ENCODE results near the gene ANKFN1. TPM values are rescaled to one million over a fixed set of nuclear protein-coding genes. Genes with fewer than 3 reads are reported as not detected.

Gene ANKFN1
- total and polyA plus RNA-seq, 2 donors from 2014 or later: 0.19 TPM; not detected in 1

DNA sequence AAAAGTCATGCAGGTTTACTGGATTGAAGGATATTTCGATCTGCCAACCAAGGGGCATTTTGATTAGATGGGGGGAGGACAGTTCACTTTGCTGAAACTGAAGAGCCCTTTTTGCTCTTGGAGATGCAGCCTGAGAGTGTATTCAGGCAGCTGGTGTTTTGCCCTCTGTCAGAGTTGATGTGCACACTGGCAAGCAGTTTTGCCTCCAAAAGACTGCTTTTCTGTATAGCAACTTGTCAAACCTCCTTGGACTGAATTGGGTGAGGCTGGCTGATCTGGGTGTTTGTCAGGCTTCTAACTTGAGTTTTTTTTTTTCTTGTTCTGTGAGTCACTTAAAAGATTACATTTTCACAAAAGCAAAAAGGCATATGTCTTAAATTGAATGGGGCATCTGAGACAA lies 22.6 kb upstream of the ANKFN1 start:
- intact Hi-C loops (cut with DNase I): no loop called here

GRCh38 chr17:56131431-56131830 lies 21.8 kb upstream of the ANKFN1 start:
- DNase-seq (no peak), FAIRE-seq (no peak)
- Histone ChIP-seq H3K27ac (ENCODE audit: low read depth in 2 of 2, low read length in 2 of 2) (no peak overlapping the region), H3K9ac (ENCODE audit: low read length in 3 of 3) (no peak overlapping the region), H3K36me3 (ENCODE audit: control insufficient read depth in 2 of 3, insufficient read depth in 3 of 3, low read length in 3 of 3) (no peaks in the 10 kb centered on the region), H3K27me3 (ENCODE audit: control insufficient read depth, insufficient read depth, low read length) (no peaks in the 10 kb centered on the region), H3K4me1 (ENCODE audit: control insufficient read depth in 2 of 3, insufficient read depth in 2 of 3, low read depth in 1 of 3, low read length in 3 of 3) (peaks cover 0 to 6% (median 0%) of the 10 kb centered on the region in 3 donors), H3K9me3 (ENCODE audit: control insufficient read depth in 2 of 3, insufficient read depth in 1 of 3, low read length in 3 of 3) (no peaks in the 10 kb centered on the region), H3K4me3 (ENCODE audit: low read length in 3 of 3) (no peak overlapping the region)
- TF ChIP-seq, protein P1, sequence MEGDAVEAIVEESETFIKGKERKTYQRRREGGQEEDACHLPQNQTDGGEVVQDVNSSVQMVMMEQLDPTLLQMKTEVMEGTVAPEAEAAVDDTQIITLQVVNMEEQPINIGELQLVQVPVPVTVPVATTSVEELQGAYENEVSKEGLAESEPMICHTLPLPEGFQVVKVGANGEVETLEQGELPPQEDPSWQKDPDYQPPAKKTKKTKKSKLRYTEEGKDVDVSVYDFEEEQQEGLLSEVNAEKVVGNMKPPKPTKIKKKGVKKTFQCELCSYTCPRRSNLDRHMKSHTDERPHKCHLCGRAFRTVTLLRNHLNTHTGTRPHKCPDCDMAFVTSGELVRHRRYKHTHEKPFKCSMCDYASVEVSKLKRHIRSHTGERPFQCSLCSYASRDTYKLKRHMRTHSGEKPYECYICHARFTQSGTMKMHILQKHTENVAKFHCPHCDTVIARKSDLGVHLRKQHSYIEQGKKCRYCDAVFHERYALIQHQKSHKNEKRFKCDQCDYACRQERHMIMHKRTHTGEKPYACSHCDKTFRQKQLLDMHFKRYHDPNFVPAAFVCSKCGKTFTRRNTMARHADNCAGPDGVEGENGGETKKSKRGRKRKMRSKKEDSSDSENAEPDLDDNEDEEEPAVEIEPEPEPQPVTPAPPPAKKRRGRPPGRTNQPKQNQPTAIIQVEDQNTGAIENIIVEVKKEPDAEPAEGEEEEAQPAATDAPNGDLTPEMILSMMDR (IDR thresholded peaks at IDR 0.05; ENCODE audit: borderline replicate concordance, extremely low read depth, insufficient read depth): no peak
- intact Hi-C loops (cut with DNase I): no loop called here

More for the DNA sequence above, 22.6 kb upstream of the ANKFN1 start:
- H3K9ac ChIP-seq (ENCODE audit: low read length in 3 of 3): no peak overlapping the region
- TF ChIP-seq, protein P1 (IDR thresholded peaks at IDR 0.05; ENCODE audit: borderline replicate concordance, extremely low read depth, insufficient read depth): no peak
- H3K27ac ChIP-seq (ENCODE audit: low read depth in 2 of 2, low read length in 2 of 2): no peak overlapping the region
- no peak overlapping the region for H3K4me3 ChIP-seq (ENCODE audit: low read length in 3 of 3)
- FAIRE-seq: no peak
- H3K9me3 ChIP-seq (ENCODE audit: control insufficient read depth in 2 of 3, insufficient read depth in 1 of 3, low read length in 3 of 3): no peaks in the 10 kb centered on the region
- DNase-seq: no peak
- H3K36me3 ChIP-seq (ENCODE audit: control insufficient read depth in 2 of 3, insufficient read depth in 3 of 3, low read length in 3 of 3): no peaks in the 10 kb centered on the region
- no peaks in the 10 kb centered on the region for H3K27me3 ChIP-seq (ENCODE audit: control insufficient read depth, insufficient read depth, low read length)
- H3K4me1 ChIP-seq (ENCODE audit: control insufficient read depth in 2 of 3, insufficient read depth in 2 of 3, low read depth in 1 of 3, low read length in 3 of 3): peaks cover 0 to under 1% (median 0%) of the 10 kb centered on the region in 3 donors

- FAIRE-seq: no peak
- Histone ChIP-seq H3K9me3 (ENCODE audit: control insufficient read depth in 2 of 3, insufficient read depth in 1 of 3, low read length in 3 of 3) (no peaks in the 10 kb centered on the region), H3K4me3 (ENCODE audit: low read length in 3 of 3) (no peak overlapping the region), H3K27me3 (ENCODE audit: control insufficient read depth, insufficient read depth, low read length) (no peaks in the 10 kb centered on the region), H3K9ac (ENCODE audit: low read length in 3 of 3) (no peak overlapping the region), H3K36me3 (ENCODE audit: control insufficient read depth in 2 of 3, insufficient read depth in 3 of 3, low read length in 3 of 3) (no peaks in the 10 kb centered on the region), H3K27ac (ENCODE audit: low read depth in 2 of 2, low read length in 2 of 2) (no peak overlapping the region), H3K4me1 (ENCODE audit: control insufficient read depth in 2 of 3, insufficient read depth in 2 of 3, low read depth in 1 of 3, low read length in 3 of 3) (peaks cover 0 to 6% (median 0%) of the 10 kb centered on the region in 3 donors)
- DNase-seq: no peak
- intact Hi-C loops (cut with DNase I): no loop called here
- TF ChIP-seq, protein P1 (IDR thresholded peaks at IDR 0.05; ENCODE audit: borderline replicate concordance, extremely low read depth, insufficient read depth): no peak
Measured at GRCh38 chr17:56136301-56136700, 17.0 kb upstream of the ANKFN1 start.

Data from kidney (tissue), 14 donors.